Activated CD8-positive, alpha-beta memory T cell treated with anti-CD3 and anti-CD28 coated beads for 4 hours (primary cell): ENCODE measurements around the gene DNAJC27.

Experiments
- DNase-seq, 2 donors: peaks; one replicate each; pipeline ENCODE4 v3.0.0-alpha.2; 2020; ENCODE audit warnings: low read depth in 2 of 2

DNAJC27 gene

GRCh38 chr2:24907116-24907515 lies 64.6 kb downstream of the DNAJC27 start:
- DNase-seq: no peak

- no peak for DNase-seq
Observed at GRCh38 chr2:24906466-24906865, 65.3 kb downstream of the DNAJC27 start.

GRCh38 chr2:24903161-24904103 lies 68.3 kb downstream of the DNAJC27 start:
- no peak for DNase-seq

- DNase-seq: no peak
Observed at GRCh38 chr2:24899361-24899910, 72.3 kb downstream of the DNAJC27 start.

- no peak for DNase-seq
Observed at GRCh38 chr2:24898122-24899109, 73.3 kb downstream of the DNAJC27 start.

- no peak for DNase-seq
Observed at GRCh38 chr2:24894750-24895149, 77.0 kb downstream of the DNAJC27 start.

- DNase-seq: no peak
Observed at GRCh38 chr2:24893934-24894333, 77.8 kb downstream of the DNAJC27 start.
